ENCODE data around the gene MAVS. TPM values are rescaled to one million over a fixed set of nuclear protein-coding genes. Genes with fewer than 3 reads are reported as not detected.

MAVS gene
- total and polyA plus RNA-seq, 8 donors: 25.4 to 38.7 (median 32.1) TPM

DNA sequence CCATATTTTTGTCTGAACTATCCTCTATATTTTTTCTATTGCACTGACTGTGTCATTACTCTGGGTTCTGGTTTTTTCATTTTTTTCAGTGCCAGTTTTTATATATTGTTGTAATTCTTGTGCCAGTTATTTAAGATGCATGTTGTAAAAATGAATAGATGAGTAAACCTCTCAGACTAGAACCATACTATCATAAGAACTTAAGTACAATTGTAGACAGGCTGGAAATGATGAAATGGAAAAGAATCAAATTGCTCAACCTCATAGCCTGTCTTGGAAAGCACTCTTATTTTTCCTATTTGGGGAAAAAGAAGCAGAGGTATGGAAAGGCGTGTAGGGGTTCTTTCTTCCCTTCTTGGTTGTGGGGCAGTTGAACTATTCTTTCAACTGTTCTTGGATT is 72.7 kb downstream of the MAVS start:
- Histone ChIP-seq H3K9me3 (no peaks in the 10 kb centered on the region), H3K4me1 (peaks cover 4 to 32% of the 10 kb centered on the region in 2 donors), H3K36me3 (peaks cover 0 to 98% of the 10 kb centered on the region in 2 donors), H3K4me3 (no peak overlapping the region), H3K27ac (no peak overlapping the region), H3K27me3 (no peaks in the 10 kb centered on the region)
- intact Hi-C loops (cut with DNase I): no loop called here
- TF ChIP-seq, protein P1, sequence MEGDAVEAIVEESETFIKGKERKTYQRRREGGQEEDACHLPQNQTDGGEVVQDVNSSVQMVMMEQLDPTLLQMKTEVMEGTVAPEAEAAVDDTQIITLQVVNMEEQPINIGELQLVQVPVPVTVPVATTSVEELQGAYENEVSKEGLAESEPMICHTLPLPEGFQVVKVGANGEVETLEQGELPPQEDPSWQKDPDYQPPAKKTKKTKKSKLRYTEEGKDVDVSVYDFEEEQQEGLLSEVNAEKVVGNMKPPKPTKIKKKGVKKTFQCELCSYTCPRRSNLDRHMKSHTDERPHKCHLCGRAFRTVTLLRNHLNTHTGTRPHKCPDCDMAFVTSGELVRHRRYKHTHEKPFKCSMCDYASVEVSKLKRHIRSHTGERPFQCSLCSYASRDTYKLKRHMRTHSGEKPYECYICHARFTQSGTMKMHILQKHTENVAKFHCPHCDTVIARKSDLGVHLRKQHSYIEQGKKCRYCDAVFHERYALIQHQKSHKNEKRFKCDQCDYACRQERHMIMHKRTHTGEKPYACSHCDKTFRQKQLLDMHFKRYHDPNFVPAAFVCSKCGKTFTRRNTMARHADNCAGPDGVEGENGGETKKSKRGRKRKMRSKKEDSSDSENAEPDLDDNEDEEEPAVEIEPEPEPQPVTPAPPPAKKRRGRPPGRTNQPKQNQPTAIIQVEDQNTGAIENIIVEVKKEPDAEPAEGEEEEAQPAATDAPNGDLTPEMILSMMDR (IDR thresholded peaks at IDR 0.05): no peak
- ATAC-seq (no peak), DNase-seq (no peak)

DNA sequence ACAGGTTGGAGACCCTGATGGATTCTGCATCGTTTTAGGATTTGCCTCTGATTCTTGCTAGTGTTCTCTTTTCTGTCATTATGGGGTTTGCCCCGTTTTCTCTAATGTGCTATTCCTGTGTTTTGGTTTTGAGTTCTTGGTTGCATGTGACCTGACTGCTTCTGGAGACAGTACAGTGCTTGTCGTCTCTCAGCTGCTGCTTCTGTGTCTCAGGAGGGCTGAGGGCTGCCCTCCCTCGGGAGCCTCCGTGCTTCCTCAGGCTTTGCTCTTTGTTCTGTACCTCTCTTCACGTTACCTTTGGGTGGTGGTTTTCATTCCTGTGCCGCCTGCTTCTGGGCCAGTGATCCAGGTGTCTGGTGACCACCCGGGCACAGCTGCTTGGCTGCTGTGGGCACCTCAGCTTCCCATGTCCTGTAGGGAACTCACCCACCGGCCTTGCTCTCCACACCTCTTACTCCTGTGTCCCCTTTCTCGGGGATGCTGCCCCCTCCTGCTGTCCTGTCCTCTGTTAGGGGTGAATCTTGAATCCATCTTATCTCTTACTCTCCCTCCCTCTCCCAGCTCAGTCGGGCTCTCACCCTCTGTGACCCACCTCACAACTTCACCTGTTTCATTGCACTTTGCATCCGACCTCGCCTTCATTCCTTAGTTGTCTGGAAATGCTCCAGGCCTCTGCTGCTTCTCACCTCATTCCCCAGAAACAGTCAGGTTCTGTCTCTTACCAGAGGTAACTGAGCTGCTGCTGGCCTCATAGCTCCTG is 75.8 kb downstream of the MAVS start:
- DNase-seq (no peak), ATAC-seq (peak; percentile 3)
- Histone ChIP-seq H3K4me3 (no peak overlapping the region), H3K27ac (no peak overlapping the region), H3K27me3 (no peaks in the 10 kb centered on the region), H3K9me3 (no peaks in the 10 kb centered on the region), H3K4me1 (peaks cover 4 to 63% of the 10 kb centered on the region in 2 donors), H3K36me3 (peaks cover 0 to 81% of the 10 kb centered on the region in 2 donors)
- intact Hi-C loops (cut with DNase I): no loop called here
- TF ChIP-seq, protein P1 (IDR thresholded peaks at IDR 0.05): no peak

DNA sequence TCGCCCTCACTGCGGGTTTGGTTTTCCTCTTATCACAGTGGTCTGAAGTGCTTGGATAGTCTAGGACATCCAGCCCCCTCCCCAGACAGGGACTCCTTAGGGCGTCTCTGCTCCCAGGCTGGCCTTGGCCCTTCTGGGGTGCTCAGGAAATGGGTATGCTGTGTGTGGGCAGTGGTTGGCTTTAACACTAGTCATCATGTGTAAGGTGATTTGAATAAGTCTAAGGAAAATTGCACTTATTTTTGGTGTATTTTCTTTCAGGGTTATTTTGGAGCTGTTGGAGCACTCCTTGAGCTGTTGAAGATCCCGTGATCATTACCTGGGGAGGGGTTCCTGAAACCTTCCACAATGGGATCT is 76.3 kb downstream of the MAVS start:
- ATAC-seq: no peak
- H3K36me3 ChIP-seq: peaks cover 0 to 76% of the 10 kb centered on the region in 2 donors
- H3K27me3 ChIP-seq: no peaks in the 10 kb centered on the region
- TF ChIP-seq, protein P1 (IDR thresholded peaks at IDR 0.05): no peak
- no peaks in the 10 kb centered on the region for H3K9me3 ChIP-seq
- no peak overlapping the region for H3K4me3 ChIP-seq
- intact Hi-C loops (cut with DNase I): no loop called here
- peak overlapping the region in 1 of 2 donors; percentile 7 for H3K27ac ChIP-seq
- no peak for DNase-seq
- peaks cover 4 to 68% of the 10 kb centered on the region in 2 donors for H3K4me1 ChIP-seq

DNA sequence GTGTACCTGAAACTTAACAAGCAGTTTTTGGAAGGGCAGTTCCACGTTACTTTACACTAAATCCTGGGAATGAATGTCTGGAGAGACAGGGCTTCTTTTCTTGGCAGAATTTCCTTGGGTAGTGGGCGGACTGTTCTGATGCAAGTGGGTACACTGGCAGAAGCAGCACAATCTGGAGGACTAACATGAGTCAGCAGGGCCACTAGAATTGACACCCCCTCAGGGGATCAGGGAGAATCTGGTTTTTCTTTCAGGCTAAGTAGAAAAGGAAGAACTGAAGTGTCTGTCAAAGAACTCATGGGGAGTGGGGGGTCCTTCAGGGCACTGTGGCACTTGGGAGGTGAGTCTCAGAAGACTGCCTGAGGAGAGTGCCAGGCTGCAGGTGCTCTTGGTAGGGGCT is 77.2 kb downstream of the MAVS start:
- ATAC-seq: peak; percentile 8
- intact Hi-C loops (cut with DNase I): no loop called here
- H3K9me3 ChIP-seq: no peaks in the 10 kb centered on the region
- no peak overlapping the region for H3K4me3 ChIP-seq
- peaks cover 0 to 67% of the 10 kb centered on the region in 2 donors for H3K36me3 ChIP-seq
- DNase-seq: no peak
- H3K27me3 ChIP-seq: no peaks in the 10 kb centered on the region
- TF ChIP-seq, protein P1 (IDR thresholded peaks at IDR 0.05): no peak
- H3K27ac ChIP-seq: peak overlapping the region in 1 of 2 donors; percentile 85
- peaks cover 4 to 77% of the 10 kb centered on the region in 2 donors for H3K4me1 ChIP-seq

DNA sequence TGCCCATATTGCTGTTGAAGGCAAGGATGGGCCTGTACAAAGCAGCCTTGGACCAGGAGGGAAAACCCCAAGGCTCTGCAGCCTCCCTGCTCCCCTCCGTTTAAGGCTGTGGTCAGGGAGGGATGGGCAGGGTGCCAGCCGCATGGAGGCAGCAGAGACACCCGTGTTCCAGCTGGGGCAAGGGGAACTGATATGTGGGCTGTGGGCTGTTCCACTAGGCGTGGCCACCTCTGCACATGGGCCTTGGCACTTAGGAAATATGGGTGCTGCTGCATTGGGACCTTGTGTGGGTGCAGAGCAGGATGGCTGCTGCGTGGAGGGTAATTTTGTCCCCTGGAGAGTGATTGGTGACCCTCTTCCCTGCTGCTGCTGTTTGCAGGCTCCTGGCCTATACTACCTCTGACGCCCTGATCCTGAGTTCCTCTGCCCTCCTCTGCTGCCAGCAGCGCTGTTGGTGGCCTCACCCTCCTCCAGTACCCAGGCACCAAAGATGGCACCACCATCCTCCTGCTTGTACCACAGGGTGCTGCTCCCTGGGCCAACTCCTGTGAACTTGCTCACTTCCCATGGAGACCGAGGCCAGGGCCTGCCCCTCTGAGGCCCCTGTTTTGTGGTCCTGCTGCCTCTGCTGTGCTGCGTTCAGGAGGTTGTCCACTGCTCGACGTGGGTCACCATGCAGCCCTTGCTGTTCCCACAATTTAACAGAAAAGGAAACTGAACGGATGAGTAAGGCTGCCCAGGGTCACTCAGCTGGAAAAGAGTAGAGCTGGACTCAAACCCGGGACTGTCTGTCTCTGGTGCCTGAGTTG is 77.9 kb downstream of the MAVS start:
- peaks cover 0 to 60% of the 10 kb centered on the region in 2 donors for H3K36me3 ChIP-seq
- no peak overlapping the region for H3K4me3 ChIP-seq
- peak in 2 of 4 donors; percentile 66 to 91 for DNase-seq
- TF ChIP-seq, protein P1 (IDR thresholded peaks at IDR 0.05): no peak
- peak; percentile 31 for ATAC-seq
- H3K4me1 ChIP-seq: peaks cover 4 to 78% of the 10 kb centered on the region in 2 donors
- H3K27me3 ChIP-seq: no peaks in the 10 kb centered on the region
- H3K9me3 ChIP-seq: no peaks in the 10 kb centered on the region
- intact Hi-C loops (cut with DNase I): no loop called here
- peak overlapping the region in 1 of 2 donors; percentile 85 for H3K27ac ChIP-seq

Data from left lung (tissue), 10 donors.